Lung microvascular endothelial cell (primary cell): Measurements from ENCODE around the gene SHD. TPM values are rescaled to one million over a fixed set of nuclear protein-coding genes. Genes with fewer than 3 reads are reported as not detected.
"Not testable (repeated sequence)": the region's sequence is repeated elsewhere in the genome, so short reads cannot be mapped to it uniquely, and the experiment has no call there.

Experiments
- DNase-seq, 2 donors: peaks; one replicate each; pipeline versions ENCODE4 v3.0.0 to v3.0.0-alpha.2; 2010; ENCODE audit warnings: low read depth in 2 of 2
- total RNA-seq: library from RNA; depleted of rRNA; stranded (reverse); fragments of >200 nt; gene quantifications from 2 replicates; pipeline ENCODE4 v1.2.1, GENCODE V29; 2014

SHD gene
- total RNA-seq, 1 donor from 2014 or later: not detected

DNA sequence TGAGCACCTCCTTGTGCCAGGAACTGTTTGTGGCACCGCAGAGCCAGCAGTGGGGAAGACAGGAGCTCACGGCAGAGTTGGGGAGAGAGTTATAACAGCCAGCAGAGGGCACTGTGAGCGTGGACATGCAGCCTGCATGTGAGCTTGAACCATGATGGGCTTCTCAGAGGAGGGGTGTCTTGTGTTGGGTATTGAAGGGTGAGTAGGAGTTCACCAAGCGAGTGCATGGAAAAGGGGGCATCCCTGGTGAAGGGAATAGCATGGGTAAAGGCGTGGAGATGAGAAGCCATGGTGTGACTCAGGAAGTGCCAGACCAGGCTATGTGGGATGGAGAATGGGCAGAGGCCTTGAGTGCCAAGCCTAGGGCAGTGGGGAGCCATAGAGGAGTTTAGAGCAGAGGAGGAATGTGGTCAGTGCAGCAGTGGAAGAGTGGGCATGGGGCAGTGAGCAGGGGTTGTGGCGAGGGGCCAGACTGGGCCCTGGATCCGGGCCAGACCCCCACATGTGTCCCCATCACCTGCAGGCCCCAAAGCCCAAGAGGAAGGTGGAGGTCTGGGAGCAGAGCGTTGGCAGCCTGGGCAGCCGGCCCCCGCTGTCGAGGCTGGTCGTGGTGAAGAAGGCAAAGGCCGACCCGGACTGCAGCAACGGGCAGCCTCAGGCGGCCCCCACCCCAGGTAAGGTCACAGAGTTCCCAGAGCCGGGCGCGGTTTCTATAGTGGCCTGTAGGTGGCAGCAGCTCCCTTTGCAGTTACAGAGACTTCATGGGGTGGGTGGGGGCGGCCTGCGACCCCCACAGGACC, 11.8 kb upstream of the SHD start:
- DNase-seq: peak; percentile 47 to 54

DNA sequence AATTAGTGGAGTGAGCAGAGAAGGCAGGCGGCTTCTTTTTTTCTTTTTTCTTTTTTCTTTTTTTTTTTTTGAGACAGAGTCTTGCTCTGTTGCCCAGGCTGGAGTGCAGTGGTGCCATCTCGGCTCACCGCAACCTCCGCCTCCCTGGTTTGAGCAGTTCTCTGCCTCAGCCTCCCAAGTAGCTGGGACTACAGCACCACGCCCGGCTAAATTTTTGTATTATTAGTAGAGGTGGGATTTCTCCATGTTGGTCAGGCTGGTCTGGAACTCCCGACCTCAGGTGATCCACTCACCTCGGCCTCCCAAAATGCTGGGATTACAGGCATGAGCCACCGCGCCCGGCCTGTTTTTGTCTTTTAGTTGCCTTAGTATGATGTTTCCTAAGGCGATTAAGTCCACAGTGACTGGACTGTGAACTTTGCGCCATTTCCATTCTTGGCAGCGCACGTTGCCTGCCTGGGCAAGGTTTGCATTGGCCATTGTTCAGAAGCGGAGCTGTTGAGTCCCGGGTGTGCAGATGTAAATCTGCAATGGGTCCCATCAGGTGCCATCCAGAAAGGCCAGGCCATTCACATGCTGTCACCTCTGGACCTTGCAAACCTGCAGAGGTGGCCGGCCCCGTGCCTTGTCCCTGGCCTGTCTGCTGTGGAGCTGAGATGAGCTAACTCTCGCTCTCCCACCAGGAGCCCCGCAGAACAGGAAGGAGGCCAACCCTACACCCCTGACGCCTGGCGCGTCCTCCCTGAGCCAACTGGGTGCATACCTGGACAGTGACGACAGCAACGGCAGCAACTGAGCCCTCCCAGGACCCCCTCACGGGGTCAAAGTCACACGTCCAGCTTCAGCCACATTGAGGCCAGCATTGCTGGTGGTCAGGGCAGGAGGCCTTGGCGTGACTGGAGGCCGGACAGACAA, 10.9 kb upstream of the SHD start:
- no peak for DNase-seq

GRCh38 chr19:4268816-4269430, 10.1 kb upstream of the SHD start:
- DNase-seq: no peak

- no peak for DNase-seq
Measured at GRCh38 chr19:4272894-4273293, 6.2 kb upstream of the SHD start.

- DNase-seq: not testable (repeated sequence)
Measured at GRCh38 chr19:4274321-4274686, 4.8 kb upstream of the SHD start.

- no peak for DNase-seq
Measured at GRCh38 chr19:4277191-4277696, 1.8 kb upstream of the SHD start.

- DNase-seq: no peak
Measured at GRCh38 chr19:4278010-4278409, 1.1 kb upstream of the SHD start.

GRCh38 chr19:4279267-4279529, 132 bp downstream of the SHD start:
- DNase-seq: no peak

DNA sequence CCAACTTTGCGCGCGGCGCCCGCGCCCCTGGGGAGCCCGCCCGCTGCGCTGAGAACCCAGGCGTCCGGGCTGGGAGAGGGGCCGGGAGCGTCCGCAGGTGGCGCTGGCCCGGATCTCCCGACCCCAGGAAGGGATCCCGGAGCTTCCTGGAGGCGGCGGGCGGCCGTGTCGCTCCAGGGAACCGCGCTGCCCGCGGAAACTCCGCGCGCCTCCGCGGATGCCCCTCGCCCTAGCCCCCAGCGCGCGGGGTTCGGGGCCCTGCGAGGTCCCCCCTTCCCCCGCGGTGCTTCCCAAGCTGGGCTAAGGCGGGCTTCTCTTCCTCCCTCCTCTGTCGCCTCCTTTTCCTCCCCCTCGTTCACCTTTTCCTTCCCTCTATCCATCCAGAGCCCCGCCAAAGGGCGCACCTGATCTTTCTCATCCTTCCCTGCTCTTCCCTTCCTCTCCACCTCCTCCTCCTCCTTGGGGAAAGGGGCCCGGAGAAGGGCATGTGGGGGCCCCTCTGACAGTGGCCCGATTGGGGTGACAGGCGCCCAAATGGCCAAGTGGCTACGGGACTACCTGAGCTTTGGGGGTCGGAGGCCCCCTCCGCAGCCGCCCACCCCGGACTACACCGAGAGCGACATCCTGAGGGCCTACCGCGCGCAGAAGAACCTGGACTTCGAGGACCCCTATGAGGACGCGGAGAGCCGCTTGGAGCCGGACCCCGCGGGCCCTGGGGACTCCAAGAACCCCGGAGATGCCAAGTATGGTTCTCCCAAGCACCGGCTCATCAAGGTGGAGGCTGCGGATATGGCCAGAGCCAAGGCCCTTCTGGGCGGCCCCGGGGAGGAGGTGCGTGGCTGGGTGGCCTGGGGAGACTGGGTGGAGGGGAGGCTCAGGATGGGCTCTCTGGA, 710 bp downstream of the SHD start:
- no peak for DNase-seq

- DNase-seq: peak in 1 of 2 donors; percentile 22
Measured at GRCh38 chr19:4284176-4284958, 5.3 kb downstream of the SHD start.

DNA sequence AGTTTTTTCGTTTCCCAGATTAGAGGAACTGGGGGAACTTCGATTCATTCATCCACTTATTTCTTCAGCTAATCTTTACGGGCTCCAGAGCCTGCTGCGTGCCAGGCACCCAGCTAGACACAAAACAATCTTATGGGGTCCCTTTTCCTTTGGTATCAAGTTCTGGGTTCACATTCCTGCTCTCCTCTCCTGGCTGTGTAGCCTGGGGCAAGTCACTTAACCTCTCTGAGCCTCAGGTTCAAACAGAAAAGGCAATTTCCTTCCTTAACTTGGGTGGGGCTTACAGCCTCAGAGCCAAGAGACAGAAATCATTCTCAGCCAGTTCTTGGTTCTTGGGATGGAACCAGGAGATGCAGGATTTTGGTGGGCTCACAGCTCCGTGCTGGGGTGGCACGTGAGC, 5.9 kb downstream of the SHD start:
- DNase-seq: no peak

GRCh38 chr19:4286141-4286540, 7.1 kb downstream of the SHD start:
- DNase-seq: not testable (repeated sequence)

DNA sequence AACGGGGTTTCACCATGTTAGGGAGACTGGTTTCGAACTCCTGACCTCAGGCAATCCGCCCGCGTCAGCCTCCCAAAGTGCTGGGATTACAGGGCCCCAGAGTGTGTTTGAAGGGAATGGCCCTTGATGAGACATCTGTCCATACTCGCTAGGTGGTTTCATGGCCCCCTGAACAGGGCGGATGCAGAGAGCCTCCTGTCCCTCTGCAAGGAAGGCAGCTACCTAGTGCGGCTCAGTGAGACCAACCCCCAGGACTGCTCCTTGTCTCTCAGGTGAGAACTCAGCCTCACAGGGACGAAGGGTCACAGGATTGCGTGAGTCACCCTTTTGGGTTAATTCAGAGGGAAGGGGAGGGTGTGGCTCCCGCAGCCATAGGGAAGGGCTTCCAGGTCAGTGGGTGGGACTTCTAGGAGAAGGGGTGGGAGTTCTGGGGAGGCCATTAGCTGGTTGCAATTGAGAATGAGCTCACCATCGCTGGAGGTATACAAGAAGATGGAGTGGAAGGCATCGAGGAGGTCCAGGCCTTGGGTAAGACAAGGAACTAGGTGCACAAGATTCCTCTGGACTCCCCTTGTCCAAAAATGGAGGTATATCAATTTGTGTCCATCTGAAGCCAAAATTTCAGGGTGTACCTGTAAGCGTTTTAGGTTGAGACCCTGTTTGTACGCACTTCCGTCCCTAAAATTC, 9.2 kb downstream of the SHD start:
- DNase-seq: no peak

- DNase-seq: no peak
Measured at GRCh38 chr19:4291184-4291732, 12.2 kb downstream of the SHD start.

DNA sequence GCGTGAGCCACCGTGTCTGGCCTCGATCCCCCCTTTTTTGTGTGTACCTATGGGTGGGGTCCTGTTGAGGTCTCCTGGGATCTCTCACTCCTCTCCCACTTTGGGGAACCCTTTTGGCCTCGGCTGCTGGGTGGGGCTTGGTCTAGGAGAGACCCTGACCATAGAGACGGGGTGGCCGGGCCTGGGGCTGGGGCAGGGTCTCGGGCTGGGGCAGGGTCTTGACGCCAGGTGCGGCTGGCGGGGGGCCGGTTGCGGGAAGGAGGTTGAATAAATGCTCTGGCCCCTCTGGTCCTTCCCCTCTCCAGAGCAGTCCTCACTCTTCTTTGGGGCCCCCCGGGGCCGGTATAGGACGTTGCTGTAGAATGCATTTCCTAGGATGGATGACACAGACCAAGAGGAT, 13.4 kb downstream of the SHD start:
- no peak for DNase-seq

- no peak for DNase-seq
Measured at GRCh38 chr19:4294389-4294788, 15.3 kb downstream of the SHD start.

- DNase-seq: no peak
Measured at GRCh38 chr19:4295972-4296771, 17.1 kb downstream of the SHD start.

- DNase-seq: no peak
Measured at GRCh38 chr19:4297901-4298809, 19.1 kb downstream of the SHD start.
